Trophoblast cell (in vitro differentiated cells and primary cell): ENCODE data around the gene TMA7.
A peak's percentile ranks its signal among the peaks of the same experiment; 100 is the strongest.

Experiments used
- DNase-seq, 2 donors: peaks; one replicate each; pipeline ENCODE4 v3.0.0-alpha.2; 2016
- H2AFZ ChIP-seq: 2 replicates; pipeline ENCODE4 v1.6.1; 2013; ENCODE audit warnings: low read length, moderate library complexity, mild to moderate bottlenecking; ENCODE audit not compliant: insufficient read depth, poor library complexity
- H2AK5ac ChIP-seq: 2 replicates; pipeline ENCODE4 v1.6.1; 2013; ENCODE audit warnings: mild to moderate bottlenecking, low read length
- H2BK120ac ChIP-seq: 2 replicates; pipeline ENCODE4 v1.6.1; 2013; ENCODE audit warnings: low read length, mild to moderate bottlenecking, moderate library complexity; ENCODE audit not compliant: insufficient read depth, poor library complexity
- H2BK12ac ChIP-seq: 2 replicates; pipeline ENCODE4 v1.6.1; 2013; ENCODE audit warnings: mild to moderate bottlenecking, low read length, moderate library complexity
- H2BK5ac ChIP-seq: 2 replicates; pipeline ENCODE4 v1.6.1; 2013; ENCODE audit warnings: low read length, low read depth, moderate library complexity, mild to moderate bottlenecking; ENCODE audit not compliant: poor library complexity
- H3K14ac ChIP-seq: 2 replicates; pipeline ENCODE4 v1.6.1; 2013; ENCODE audit warnings: mild to moderate bottlenecking, low read length
- H3K18ac ChIP-seq: 2 replicates; pipeline ENCODE4 v1.6.1; 2013; ENCODE audit warnings: mild to moderate bottlenecking, low read length
- H3K23ac ChIP-seq: 2 replicates; pipeline ENCODE4 v1.6.1; 2013; ENCODE audit warnings: low read length
- H3K27ac ChIP-seq: 2 replicates; pipeline ENCODE4 v1.5.1; 2013; ENCODE audit warnings: low read depth, mild to moderate bottlenecking, inconsistent platforms, low read length, moderate library complexity
- H3K27me3 ChIP-seq: 2 replicates; pipeline ENCODE4 v1.6.1; 2013; ENCODE audit warnings: inconsistent platforms, mild to moderate bottlenecking, low read length, moderate library complexity; ENCODE audit not compliant: insufficient read depth
- H3K36me3 ChIP-seq, 2 experiments: 1 replicate in 1 of 2; 2 replicates in 1 of 2; pipeline ENCODE4 v1.6.1; 2013; ENCODE audit warnings: low read length in 2 of 2, mild to moderate bottlenecking in 2 of 2, moderate library complexity in 1 of 2; ENCODE audit not compliant: insufficient read depth in 2 of 2, control insufficient read depth in 1 of 2
- H3K4ac ChIP-seq: 2 replicates; pipeline ENCODE4 v1.6.1; 2013; ENCODE audit warnings: low read depth, mild to moderate bottlenecking, low read length, moderate library complexity
- H3K4me1 ChIP-seq, 2 experiments: 1 replicate in 1 of 2; 2 replicates in 1 of 2; pipeline ENCODE4 v1.6.1; 2013; ENCODE audit warnings: low read length in 2 of 2, mild to moderate bottlenecking in 2 of 2, moderate library complexity in 1 of 2; ENCODE audit not compliant: insufficient read depth in 2 of 2, control insufficient read depth in 1 of 2
- H3K4me2 ChIP-seq: 2 replicates; pipeline ENCODE4 v1.6.1; 2013; ENCODE audit warnings: inconsistent platforms, mild to moderate bottlenecking, low read length, moderate library complexity
- H3K4me3 ChIP-seq: 2 replicates; pipeline ENCODE4 v1.5.1; 2013; ENCODE audit warnings: mild to moderate bottlenecking, low read depth, low read length, inconsistent platforms
- H3K79me1 ChIP-seq: one replicate; pipeline ENCODE4 v1.6.1; 2013; ENCODE audit warnings: low read length
- H3K79me2 ChIP-seq: 2 replicates; pipeline ENCODE4 v1.6.1; 2013; ENCODE audit warnings: low read length, mild to moderate bottlenecking; ENCODE audit not compliant: control insufficient read depth, insufficient read depth, poor library complexity
- H3K9ac ChIP-seq: 2 replicates; pipeline ENCODE4 v1.6.1; 2013; ENCODE audit warnings: mild to moderate bottlenecking, low read length
- H3K9me3 ChIP-seq: 2 replicates; pipeline ENCODE4 v1.6.1; 2013; ENCODE audit warnings: low read depth, mild to moderate bottlenecking, control low read depth, inconsistent platforms, low read length; ENCODE audit not compliant: insufficient read depth
- H4K12ac ChIP-seq: 2 replicates; pipeline ENCODE4 v1.6.1; 2013; ENCODE audit warnings: low read depth, mild to moderate bottlenecking, low read length, moderate library complexity
- H4K8ac ChIP-seq: 2 replicates; pipeline ENCODE4 v1.6.1; 2013; ENCODE audit warnings: low read depth, mild to moderate bottlenecking, low read length, moderate library complexity
- H4K91ac ChIP-seq: one replicate; pipeline ENCODE4 v1.6.1; 2013; ENCODE audit warnings: low read depth, mild to moderate bottlenecking, low read length, moderate library complexity
- WGBS: extraction: QIAGEN DNeasy Blood & Tissue Kit; methylation state at CpG from one replicate; pipeline ENCODE4 v1.1.7; 2013; ENCODE audit warnings: missing lambda C conversion rate; ENCODE audit not compliant: insufficient read length, insufficient coverage; ENCODE audit errors: extremely low coverage; 5-methylcytosine and 5-hydroxymethylcytosine counted together

The TMA7 gene

DNA sequence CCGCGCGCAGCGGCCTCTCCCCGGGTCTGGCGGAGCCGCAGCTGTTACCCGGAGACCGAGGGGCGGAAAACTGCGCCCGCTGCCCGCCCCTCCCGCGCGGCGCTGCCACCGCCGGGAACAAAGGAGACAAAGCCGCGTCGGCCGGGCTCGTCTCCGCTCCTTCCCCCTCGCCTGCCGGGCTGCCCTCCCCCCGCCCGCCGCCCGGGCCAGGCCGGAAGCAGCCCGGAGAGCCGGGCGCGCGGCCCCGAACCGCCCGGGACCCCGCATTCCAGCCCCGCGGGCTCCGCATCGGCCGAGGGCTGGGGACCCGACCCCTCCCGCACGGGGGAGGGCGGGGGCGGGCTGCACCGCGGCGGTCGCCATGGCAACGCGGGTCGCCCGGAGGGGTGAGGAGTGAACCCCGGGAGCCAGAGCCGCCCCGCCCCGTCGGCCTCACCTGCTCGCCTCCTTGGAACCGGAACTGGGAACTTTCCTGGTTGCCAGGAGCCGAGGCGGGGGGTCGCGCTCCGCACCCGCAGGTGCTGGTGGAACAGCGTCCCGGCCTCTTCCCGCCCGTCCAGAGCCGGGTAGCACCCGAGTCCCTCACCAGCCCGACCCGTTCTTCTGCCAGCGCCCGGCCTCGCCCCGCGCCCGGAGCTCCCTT is 10.6 kb upstream of the TMA7 start:
- peaks cover 18% of the 10 kb centered on the region in 2 experiments for H3K36me3 ChIP-seq
- peak overlapping the region; percentile 62 for H3K18ac ChIP-seq
- H3K4me1 ChIP-seq, result peaks cover 52 to 54% of the 10 kb centered on the region in 2 experiments
- no peak overlapping the region for H2AK5ac ChIP-seq
- H3K4me3 ChIP-seq, result peak overlapping the region; percentile 80
- peak; percentile 23 to 49 for DNase-seq
- peak overlapping the region; percentile 75 for H4K12ac ChIP-seq
- peak overlapping the region; percentile 57 for H2AFZ ChIP-seq
- H2BK120ac ChIP-seq, result peak overlapping the region; percentile 72
- peak overlapping the region; percentile 81 for H3K9ac ChIP-seq
- no peak overlapping the region for H2BK12ac ChIP-seq
- H4K91ac ChIP-seq, result peak overlapping the region; percentile 95
- H3K23ac ChIP-seq, result no peak overlapping the region
- H3K79me1 ChIP-seq, result peaks cover 16% of the 10 kb centered on the region
- H3K14ac ChIP-seq, result peak overlapping the region; percentile 81
- H3K4me2 ChIP-seq, result peak overlapping the region; percentile 74
- WGBS, result no CpG with 5 or more reads among the region's 86 CpGs
- H3K27ac ChIP-seq, result peak overlapping the region; percentile 80
- no peaks in the 10 kb centered on the region for H3K27me3 ChIP-seq
- peak overlapping the region; percentile 61 for H3K4ac ChIP-seq
- peaks cover 27% of the 10 kb centered on the region for H3K79me2 ChIP-seq
- H3K9me3 ChIP-seq, result no peaks in the 10 kb centered on the region
- H4K8ac ChIP-seq, result peak overlapping the region; percentile 83
- peak overlapping the region; percentile 70 for H2BK5ac ChIP-seq

DNA sequence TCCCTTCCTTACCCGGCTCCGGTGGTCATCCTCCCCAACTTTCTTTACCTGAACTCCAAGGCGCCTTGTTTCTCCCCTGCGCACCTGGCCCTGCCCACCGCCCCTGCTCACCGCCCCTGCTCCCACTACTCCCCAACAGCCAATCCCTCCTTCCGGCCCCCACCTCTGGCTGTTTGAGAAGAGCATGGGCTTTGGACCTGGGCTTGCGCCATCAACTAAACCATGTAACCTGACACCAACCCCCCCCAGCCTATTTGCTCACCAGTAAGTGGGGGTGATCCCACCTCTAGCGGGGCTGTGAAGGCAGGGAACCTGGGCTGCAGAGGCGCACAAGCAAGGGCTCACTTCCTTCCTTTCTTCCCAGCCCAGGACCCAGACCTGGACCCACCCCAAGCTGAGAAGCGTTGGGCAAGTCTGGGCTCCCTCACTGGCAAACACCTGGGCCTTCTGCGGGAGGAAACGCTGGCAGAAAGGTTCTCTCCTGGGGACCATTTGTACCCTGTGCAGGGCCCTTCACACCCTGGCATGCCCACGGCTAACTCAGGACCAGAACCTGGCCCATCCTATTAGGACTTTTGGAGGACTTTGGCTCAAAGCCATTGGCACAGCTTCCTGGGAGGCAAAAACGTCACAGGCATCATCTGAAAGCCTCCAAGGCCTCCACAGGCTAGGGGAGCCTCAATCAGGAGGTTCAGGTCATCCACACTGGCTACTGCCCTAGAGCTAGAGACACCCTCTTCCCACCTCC is 9.9 kb upstream of the TMA7 start, which contains the start of gene PLXNB1:
Gene PLXNB1, minus strand, starts transcription at position 127 of the 748 bp plus-strand sequence. CDS start 5,475 bp downstream, outside the sequence.
- peak within 1 kb of the TSS; percentile 75 for H4K12ac ChIP-seq

DNA sequence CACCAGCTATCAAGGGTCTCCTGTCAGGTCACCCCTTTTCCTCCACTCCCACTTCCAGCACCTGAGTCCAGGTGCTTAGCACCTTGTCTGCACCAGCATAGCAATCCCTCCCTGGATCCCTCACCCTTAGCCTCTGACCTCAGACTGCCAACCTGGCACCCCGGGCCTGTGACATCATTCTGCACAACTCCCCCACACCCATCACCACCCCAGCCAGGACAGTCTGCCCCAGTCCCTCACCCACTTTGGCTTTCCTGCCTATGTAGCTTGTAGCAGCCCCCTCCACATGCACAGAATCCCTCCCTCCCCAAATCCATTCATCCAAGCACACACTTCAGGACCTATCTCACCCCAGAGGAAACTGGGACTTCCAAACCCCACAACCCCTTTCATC is 9.4 kb upstream of the TMA7 start:
- Histone ChIP-seq H3K18ac (peak overlapping the region; percentile 19), H2AK5ac (peak overlapping the region; percentile 45), H3K27me3 (no peaks in the 10 kb centered on the region), H3K9ac (no peak overlapping the region), H3K14ac (peak overlapping the region; percentile 5), H4K91ac (peak overlapping the region; percentile 37), H3K23ac (no peak overlapping the region), H2AFZ (no peak overlapping the region), H3K4me2 (no peak overlapping the region), H3K4me1 (peaks cover 47 to 54% of the 10 kb centered on the region in 2 experiments), H3K4ac (peak overlapping the region; percentile 40), H2BK12ac (peak overlapping the region; percentile 20), H2BK5ac (no peak overlapping the region), H3K4me3 (no peak overlapping the region), H3K9me3 (no peaks in the 10 kb centered on the region), H2BK120ac (no peak overlapping the region), H3K79me2 (peaks cover 20% of the 10 kb centered on the region), H4K8ac (peak overlapping the region; percentile 28), H4K12ac (no peak overlapping the region), H3K36me3 (peaks cover 14 to 19% of the 10 kb centered on the region in 2 experiments), H3K27ac (no peak overlapping the region), H3K79me1 (peaks cover 16% of the 10 kb centered on the region)
- DNase-seq, result no peak
- no CpG with 5 or more reads among the region's 1 CpG for WGBS

More for the DNA sequence above, 9.9 kb upstream of the TMA7 start, which contains the start of gene PLXNB1:
- Histone ChIP-seq H3K4ac (peak within 1 kb of the TSS; percentile 61), H3K36me3 (peaks cover 15 to 19% of the 10 kb centered on the region in 2 experiments), H3K23ac (no peak within 1 kb of the TSS), H3K18ac (peak within 1 kb of the TSS; percentile 62), H3K4me1 (peaks cover 53 to 58% of the 10 kb centered on the region in 2 experiments), H3K4me3 (peak within 1 kb of the TSS; percentile 80), H4K91ac (peak within 1 kb of the TSS; percentile 95), H4K8ac (peak within 1 kb of the TSS; percentile 83), H3K14ac (peak within 1 kb of the TSS; percentile 81), H2BK5ac (peak within 1 kb of the TSS; percentile 70), H3K79me1 (peaks cover 16% of the 10 kb centered on the region), H3K27me3 (no peaks in the 10 kb centered on the region), H3K79me2 (peaks cover 23% of the 10 kb centered on the region), H3K9me3 (no peaks in the 10 kb centered on the region), H3K27ac (peak within 1 kb of the TSS; percentile 80), H3K9ac (peak within 1 kb of the TSS; percentile 81), H2AK5ac (peak within 1 kb of the TSS; percentile 45), H2BK120ac (peak within 1 kb of the TSS; percentile 72), H2AFZ (peak within 1 kb of the TSS; percentile 57), H2BK12ac (peak within 1 kb of the TSS; percentile 20), H3K4me2 (peak within 1 kb of the TSS; percentile 74)
- no peak for DNase-seq
- no CpG with 5 or more reads among the region's 15 CpGs for WGBS

DNA sequence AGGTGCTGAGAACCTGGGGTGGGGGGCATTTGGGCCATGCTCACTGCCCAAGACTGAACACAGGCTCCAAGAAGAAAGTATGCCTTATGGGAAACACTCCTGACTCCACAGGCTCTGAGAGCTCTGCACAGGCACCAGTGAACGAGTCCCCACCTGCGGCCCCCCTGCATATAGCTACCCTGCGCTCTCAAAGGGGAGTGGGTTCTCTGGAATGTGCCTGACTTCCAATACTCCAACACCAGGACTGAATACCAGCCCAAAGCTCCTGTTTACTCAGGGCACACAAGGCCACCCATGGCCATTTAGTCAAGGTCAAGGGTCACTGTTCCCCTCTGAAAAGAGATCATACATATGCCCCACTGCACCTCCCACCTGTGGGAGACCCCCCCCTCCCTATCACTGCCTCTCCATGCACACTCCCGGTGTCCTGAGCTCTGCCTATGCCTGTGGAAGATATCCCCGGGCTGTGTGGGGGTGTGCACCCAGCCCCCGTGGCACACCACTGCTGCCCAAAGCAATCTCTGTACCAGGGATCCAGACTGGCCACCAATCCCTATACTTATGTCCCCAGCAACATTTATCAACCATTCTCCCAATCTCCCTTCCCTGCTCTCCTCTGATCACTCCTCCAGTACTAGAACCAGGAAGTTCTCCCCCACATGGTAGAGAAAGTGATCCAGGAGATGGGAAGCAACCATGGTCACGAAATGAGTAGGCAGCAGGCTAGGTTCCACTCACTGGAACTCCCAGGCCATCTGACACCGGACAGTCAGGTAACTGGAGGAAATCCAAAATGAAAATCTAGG is 8.6 kb upstream of the TMA7 start:
- Histone ChIP-seq H2BK5ac (no peak overlapping the region), H3K4ac (no peak overlapping the region), H3K14ac (peak overlapping the region; percentile 6), H3K79me1 (peaks cover 16% of the 10 kb centered on the region), H3K27me3 (no peaks in the 10 kb centered on the region), H2AK5ac (no peak overlapping the region), H4K12ac (peak overlapping the region; percentile 14), H3K36me3 (peaks cover 14 to 19% of the 10 kb centered on the region in 2 experiments), H3K18ac (no peak overlapping the region), H3K79me2 (peaks cover 19% of the 10 kb centered on the region), H3K4me1 (peaks cover 42 to 47% of the 10 kb centered on the region in 2 experiments), H3K27ac (no peak overlapping the region), H3K9me3 (no peaks in the 10 kb centered on the region), H2BK120ac (no peak overlapping the region), H3K4me2 (no peak overlapping the region), H3K9ac (no peak overlapping the region), H3K23ac (no peak overlapping the region), H4K91ac (peak overlapping the region; percentile 38), H2BK12ac (peak overlapping the region; percentile 12), H4K8ac (no peak overlapping the region), H2AFZ (no peak overlapping the region), H3K4me3 (no peak overlapping the region)
- DNase-seq, result no peak
- no CpG with 5 or more reads among the region's 8 CpGs for WGBS
